Esophagus squamous epithelium (tissue), 5 donors: ENCODE measurements around the gene MUSTN1. TPM values are rescaled to one million over a fixed set of nuclear protein-coding genes. Genes with fewer than 3 reads are reported as not detected.

ENCODE experiments used
- DNase-seq: peaks from one replicate; lab custom pipeline; 2025; lab: John Stamatoyannopoulos, UW
- H3K27ac ChIP-seq, 4 donors: fragments of 200-600 bp; sonication (generic); one replicate each; pipeline ENCODE4 v1.5.1; 2016 to 2019; ENCODE audit warnings: mild to moderate bottlenecking in 1 of 4
- H3K27me3 ChIP-seq, 4 donors: fragments of 200-600 bp; sonication (generic); 1 replicate in 3 of 4; 2 replicates in 1 of 4; pipeline versions ENCODE4 v1.5.1 to v1.6.0; 2017 to 2021; ENCODE audit warnings: antibody characterized with exemption in 1 of 4
- H3K36me3 ChIP-seq, 3 donors: fragments of 200-600 bp; sonication (generic); one replicate each; pipeline ENCODE4 v1.5.1; 2016 to 2019
- H3K4me1 ChIP-seq, 3 donors: fragments of 200-600 bp; sonication (generic); one replicate each; pipeline ENCODE4 v1.5.1; 2017 to 2019
- H3K4me3 ChIP-seq, 4 donors: fragments of 200-600 bp; sonication (generic); 1 replicate in 3 of 4; 2 replicates in 1 of 4; pipeline ENCODE4 v1.5.1; 2016 to 2019; ENCODE audit warnings: mild to moderate bottlenecking in 2 of 4, moderate library complexity in 1 of 4
- H3K9me3 ChIP-seq, 3 donors: fragments of 200-600 bp; sonication (generic); one replicate each; pipeline ENCODE4 v1.5.1; 2016 to 2019
- POLR2A ChIP-seq, 4 donors: fragments of 450-650 bp; IDR thresholded peaks; one replicate each; pipeline ENCODE4 v1.6.1; 2017; ENCODE audit warnings: antibody characterized with exemption in 4 of 4, mild to moderate bottlenecking in 4 of 4, moderate library complexity in 3 of 4
- WGBS, 2 donors: methylation state at CpG; one replicate each; pipeline ENCODE4 v1.1.5; 2018; 5-methylcytosine and 5-hydroxymethylcytosine counted together
- intact Hi-C: fragments of 100-400 bp; cut with DNase I; formaldehyde crosslinking; loops from one replicate; pipeline ENCODE4 v1.15.0; 2022
- total RNA-seq, 4 donors: library from RNA; depleted of rRNA; stranded (reverse); fragments of >200 nt; gene quantifications; one replicate each; pipeline ENCODE4 v1.1.0, GENCODE V29; 2016
- TF ChIP-seq, protein P1 (sequence below), 6 experiments: fragments of 450-650 bp in 4 of 6; fragments of 200-600 bp in 2 of 6; sonication (generic) in 2 of 6; IDR thresholded peaks; one replicate each; pipeline ENCODE4 v1.5.1; 2016 to 2019; ENCODE audit warnings: antibody characterized with exemption in 6 of 6, mild to moderate bottlenecking in 4 of 6, moderate library complexity in 4 of 6
- donor health status: DM: yes; HTN: yes; CAD: no.

Gene MUSTN1
- total RNA-seq, 4 donors from 2014 or later: 4.2 to 15.7 (median 5.7) TPM; not detected in 1

DNA sequence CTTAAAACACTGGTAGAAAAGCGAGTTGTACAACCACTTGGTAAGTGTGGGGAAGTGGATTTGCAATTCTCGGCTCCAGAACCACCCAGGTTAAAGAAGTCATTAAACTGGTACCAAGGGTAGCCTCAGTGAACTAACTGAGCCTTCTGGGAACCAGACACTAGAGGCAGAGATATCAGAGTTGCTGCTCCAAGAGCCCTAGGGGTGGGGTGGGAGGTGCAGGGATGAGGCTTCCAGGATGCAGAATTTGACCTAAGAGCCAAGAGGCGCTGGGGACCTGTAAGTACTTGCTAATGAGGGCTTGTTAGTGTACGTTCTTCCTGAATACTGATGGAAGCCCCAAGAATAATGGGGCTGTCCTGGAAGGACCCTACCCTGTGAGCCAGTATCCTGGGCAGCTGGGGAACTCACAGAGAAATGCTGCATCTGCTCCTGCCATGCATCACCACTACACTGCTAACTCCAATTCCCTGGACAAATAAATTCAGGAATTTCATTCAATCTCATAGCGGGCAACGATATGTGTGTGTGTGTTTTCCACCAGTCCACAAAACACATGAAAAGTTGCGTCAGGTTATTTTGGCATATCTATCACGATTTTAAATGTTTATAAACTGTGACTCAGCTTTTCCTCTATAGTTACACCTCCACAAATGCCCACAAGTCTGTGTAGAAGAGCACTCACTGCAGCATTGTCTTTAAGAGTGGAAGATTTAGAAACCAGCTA, 38.8 kb upstream of the MUSTN1 start:
- no peaks in the 10 kb centered on the region for H3K9me3 ChIP-seq
- WGBS, 2 donors: 67% methylated on average over 8 of the region's 8 CpGs
- H3K27ac ChIP-seq: no peak overlapping the region
- peaks cover 0 to 8% (median 4%) of the 10 kb centered on the region in 3 donors for H3K4me1 ChIP-seq
- H3K4me3 ChIP-seq: no peak overlapping the region
- intact Hi-C loops: no loop called here
- TF ChIP-seq POLR2A (IDR thresholded peaks at IDR 0.05): no peak
- TF ChIP-seq, protein P1, sequence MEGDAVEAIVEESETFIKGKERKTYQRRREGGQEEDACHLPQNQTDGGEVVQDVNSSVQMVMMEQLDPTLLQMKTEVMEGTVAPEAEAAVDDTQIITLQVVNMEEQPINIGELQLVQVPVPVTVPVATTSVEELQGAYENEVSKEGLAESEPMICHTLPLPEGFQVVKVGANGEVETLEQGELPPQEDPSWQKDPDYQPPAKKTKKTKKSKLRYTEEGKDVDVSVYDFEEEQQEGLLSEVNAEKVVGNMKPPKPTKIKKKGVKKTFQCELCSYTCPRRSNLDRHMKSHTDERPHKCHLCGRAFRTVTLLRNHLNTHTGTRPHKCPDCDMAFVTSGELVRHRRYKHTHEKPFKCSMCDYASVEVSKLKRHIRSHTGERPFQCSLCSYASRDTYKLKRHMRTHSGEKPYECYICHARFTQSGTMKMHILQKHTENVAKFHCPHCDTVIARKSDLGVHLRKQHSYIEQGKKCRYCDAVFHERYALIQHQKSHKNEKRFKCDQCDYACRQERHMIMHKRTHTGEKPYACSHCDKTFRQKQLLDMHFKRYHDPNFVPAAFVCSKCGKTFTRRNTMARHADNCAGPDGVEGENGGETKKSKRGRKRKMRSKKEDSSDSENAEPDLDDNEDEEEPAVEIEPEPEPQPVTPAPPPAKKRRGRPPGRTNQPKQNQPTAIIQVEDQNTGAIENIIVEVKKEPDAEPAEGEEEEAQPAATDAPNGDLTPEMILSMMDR (IDR thresholded peaks at IDR 0.05): no peak
- no peaks in the 10 kb centered on the region for H3K27me3 ChIP-seq
- no peak for DNase-seq
- peaks cover 0 to under 1% (median 0%) of the 10 kb centered on the region in 3 donors for H3K36me3 ChIP-seq

DNA sequence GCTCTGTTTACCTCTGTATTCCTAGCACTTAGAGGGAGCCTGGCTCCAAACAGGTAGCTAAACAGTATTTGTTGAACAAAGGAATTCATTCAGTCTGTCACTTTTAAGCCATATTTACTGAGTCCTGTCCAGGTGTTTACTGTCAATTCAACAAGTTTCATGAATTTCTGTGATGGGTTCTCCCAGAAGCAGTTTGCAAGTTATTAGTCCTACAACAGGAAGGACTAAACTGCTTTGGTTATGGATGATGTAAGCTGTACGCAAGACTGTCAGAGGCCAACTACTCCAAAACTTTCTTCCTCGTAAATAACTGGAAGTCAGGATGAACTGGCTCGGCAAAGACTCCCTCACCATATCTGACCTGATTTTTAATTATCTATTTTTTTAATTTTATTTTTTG, 37.4 kb upstream of the MUSTN1 start:
- Histone ChIP-seq H3K27ac (no peak overlapping the region), H3K4me1 (peaks cover 0 to 8% (median 4%) of the 10 kb centered on the region in 3 donors), H3K9me3 (no peaks in the 10 kb centered on the region), H3K36me3 (no peaks in the 10 kb centered on the region), H3K4me3 (no peak overlapping the region), H3K27me3 (no peaks in the 10 kb centered on the region)
- intact Hi-C loops: no loop called here
- 84 to 92% methylated on average over 3 of the region's 3 CpGs for WGBS, 2 donors
- no peak for TF ChIP-seq POLR2A (IDR thresholded peaks at IDR 0.05)
- TF ChIP-seq, protein P1 (IDR thresholded peaks at IDR 0.05): no peak
- no peak for DNase-seq

DNA sequence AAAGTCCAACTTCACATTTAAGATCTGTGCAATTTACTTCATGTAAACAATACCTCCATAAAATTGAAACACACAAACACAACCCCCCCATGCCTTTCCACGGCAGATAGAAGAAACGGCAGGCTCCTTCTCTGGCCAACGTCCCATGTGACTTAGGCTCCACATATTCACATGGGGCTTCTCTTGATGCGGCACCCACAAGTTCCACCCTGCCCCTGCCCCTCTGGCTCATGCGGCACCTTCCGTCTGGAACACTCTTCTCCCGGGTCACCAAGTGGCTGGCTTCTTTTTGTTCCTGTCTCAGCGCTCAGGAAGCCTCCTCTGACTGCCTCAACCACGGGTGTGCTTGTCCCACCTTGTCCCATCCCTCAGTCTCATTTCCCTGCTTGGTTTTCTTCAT, 36.9 kb upstream of the MUSTN1 start:
- H3K27ac ChIP-seq: no peak overlapping the region
- DNase-seq: no peak
- no peaks in the 10 kb centered on the region for H3K27me3 ChIP-seq
- H3K4me3 ChIP-seq: no peak overlapping the region
- peaks cover 0 to 8% (median 4%) of the 10 kb centered on the region in 3 donors for H3K4me1 ChIP-seq
- intact Hi-C loops: no loop called here
- TF ChIP-seq, protein P1 (IDR thresholded peaks at IDR 0.05): no peak
- no peak for TF ChIP-seq POLR2A (IDR thresholded peaks at IDR 0.05)
- no peaks in the 10 kb centered on the region for H3K36me3 ChIP-seq
- WGBS, 2 donors: 80 to 83% methylated on average over 9 of the region's 9 CpGs
- no peaks in the 10 kb centered on the region for H3K9me3 ChIP-seq

DNA sequence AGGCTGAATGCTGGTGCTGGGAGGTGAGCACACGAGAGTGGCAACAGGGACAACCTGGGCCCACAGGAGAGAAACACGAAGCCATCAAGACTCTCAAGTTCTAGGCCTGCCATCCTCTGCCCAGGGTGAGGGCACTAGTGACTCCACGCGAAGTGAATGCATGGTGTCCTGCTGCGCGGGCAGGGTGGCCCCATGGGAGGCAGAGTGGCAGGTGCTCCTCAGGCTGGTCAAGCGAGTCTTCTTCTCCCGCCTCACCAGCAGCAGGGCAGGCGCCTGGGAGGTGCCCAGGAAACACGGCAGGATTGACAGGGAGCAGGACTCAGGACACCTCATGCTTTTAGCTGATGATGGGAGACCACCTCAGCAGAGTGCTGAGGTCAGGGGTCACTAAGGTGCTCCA, 35.7 kb upstream of the MUSTN1 start:
- WGBS, 2 donors: 93% methylated on average over 2 of the region's 10 CpGs; no CpG with 5 or more reads in 1 of the 2 donors
- H3K36me3 ChIP-seq: no peaks in the 10 kb centered on the region
- TF ChIP-seq, protein P1 (IDR thresholded peaks at IDR 0.05): no peak
- TF ChIP-seq POLR2A (IDR thresholded peaks at IDR 0.05): no peak
- H3K9me3 ChIP-seq: no peaks in the 10 kb centered on the region
- H3K4me3 ChIP-seq: no peak overlapping the region
- no peak overlapping the region for H3K27ac ChIP-seq
- DNase-seq: no peak
- peaks cover 0 to 8% (median 4%) of the 10 kb centered on the region in 3 donors for H3K4me1 ChIP-seq
- intact Hi-C loops: no loop called here
- no peaks in the 10 kb centered on the region for H3K27me3 ChIP-seq

DNA sequence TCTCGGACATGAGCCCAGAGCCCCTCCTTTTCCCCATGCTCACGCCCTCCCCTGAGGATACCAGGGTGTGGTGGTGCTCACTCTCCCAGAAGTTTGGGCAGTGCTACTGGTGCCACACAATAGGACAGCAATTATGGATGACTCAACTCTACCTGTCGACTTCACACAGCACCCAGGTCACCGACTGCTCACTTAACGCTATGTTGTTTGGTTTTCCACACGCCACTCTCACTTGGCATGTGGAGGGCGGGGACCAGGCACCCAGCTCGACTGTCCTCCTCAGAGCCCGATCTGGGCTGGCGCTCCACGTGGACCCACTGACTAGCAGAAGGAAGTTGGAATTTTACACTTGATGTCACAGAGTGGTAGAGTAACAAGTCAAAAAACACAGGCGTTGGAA, 31.6 kb upstream of the MUSTN1 start:
- DNase-seq: no peak
- no peaks in the 10 kb centered on the region for H3K9me3 ChIP-seq
- H3K4me1 ChIP-seq: no peaks in the 10 kb centered on the region
- H3K27me3 ChIP-seq: no peaks in the 10 kb centered on the region
- H3K36me3 ChIP-seq: no peaks in the 10 kb centered on the region
- no peak overlapping the region for H3K27ac ChIP-seq
- 66 to 90% methylated on average over 9 to 12 of the region's 12 CpGs for WGBS, 2 donors
- TF ChIP-seq, protein P1 (IDR thresholded peaks at IDR 0.05): no peak
- TF ChIP-seq POLR2A (IDR thresholded peaks at IDR 0.05): no peak
- intact Hi-C loops: no loop called here
- H3K4me3 ChIP-seq: no peak overlapping the region
